Stomach smooth muscle (tissue), 2 donors: Measurements from ENCODE around the gene DNAH5.

Experiments used
- H3K27ac ChIP-seq: one replicate; pipeline ENCODE4 v1.7.0; 2013; ENCODE audit warnings: mild to moderate bottlenecking, low read length, inconsistent platforms
- H3K27me3 ChIP-seq, 2 donors: one replicate each; pipeline ENCODE4 v1.7.0; 2013; ENCODE audit warnings: low read length in 2 of 2; ENCODE audit not compliant: insufficient read depth in 2 of 2, control insufficient read depth in 1 of 2
- H3K36me3 ChIP-seq, 2 donors: one replicate each; pipeline ENCODE4 v1.7.0; 2013; ENCODE audit warnings: low read length in 2 of 2; ENCODE audit not compliant: control insufficient read depth in 2 of 2, insufficient read depth in 2 of 2
- H3K4me1 ChIP-seq: one replicate; pipeline ENCODE4 v1.7.0; 2013; ENCODE audit warnings: low read length; ENCODE audit not compliant: control insufficient read depth, insufficient read depth
- H3K4me3 ChIP-seq, 2 donors: one replicate each; pipeline ENCODE4 v1.7.0; 2013; ENCODE audit warnings: low read length in 2 of 2
- H3K9ac ChIP-seq, 2 donors: one replicate each; pipeline ENCODE4 v1.7.0; 2013; ENCODE audit warnings: low read length in 2 of 2, mild to moderate bottlenecking in 1 of 2
- H3K9me3 ChIP-seq, 2 donors: one replicate each; pipeline ENCODE4 v1.7.0; 2013; ENCODE audit warnings: low read length in 2 of 2; ENCODE audit not compliant: control insufficient read depth in 2 of 2
- donor health status: healthy.
- donor health status: Pancreatic carcinoma.

DNAH5 gene

DNA sequence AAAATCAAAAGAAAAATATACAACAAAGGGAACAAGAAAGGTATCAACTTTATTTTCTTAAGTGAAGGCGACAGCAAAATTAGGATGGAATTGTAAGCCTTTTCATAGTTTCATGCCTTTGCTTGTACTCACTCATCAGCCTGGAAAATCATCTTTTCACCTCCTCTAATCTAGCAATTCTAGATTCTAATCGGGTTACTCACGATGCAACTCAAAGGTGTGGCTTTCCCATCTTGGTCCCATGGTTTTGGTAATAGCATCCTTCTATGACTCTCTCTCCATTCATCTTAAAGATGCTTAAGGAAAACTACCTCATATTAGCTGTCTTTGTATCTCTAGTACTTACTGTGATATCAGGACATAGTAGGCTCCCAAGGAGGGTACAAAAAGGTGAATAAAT lies 30.5 kb downstream of the DNAH5 start:
- Histone ChIP-seq H3K27me3 (no peaks in the 10 kb centered on the region), H3K27ac (no peak overlapping the region), H3K4me3 (no peak overlapping the region), H3K9me3 (no peaks in the 10 kb centered on the region), H3K36me3 (no peaks in the 10 kb centered on the region), H3K4me1 (no peaks in the 10 kb centered on the region), H3K9ac (no peak overlapping the region)

DNA sequence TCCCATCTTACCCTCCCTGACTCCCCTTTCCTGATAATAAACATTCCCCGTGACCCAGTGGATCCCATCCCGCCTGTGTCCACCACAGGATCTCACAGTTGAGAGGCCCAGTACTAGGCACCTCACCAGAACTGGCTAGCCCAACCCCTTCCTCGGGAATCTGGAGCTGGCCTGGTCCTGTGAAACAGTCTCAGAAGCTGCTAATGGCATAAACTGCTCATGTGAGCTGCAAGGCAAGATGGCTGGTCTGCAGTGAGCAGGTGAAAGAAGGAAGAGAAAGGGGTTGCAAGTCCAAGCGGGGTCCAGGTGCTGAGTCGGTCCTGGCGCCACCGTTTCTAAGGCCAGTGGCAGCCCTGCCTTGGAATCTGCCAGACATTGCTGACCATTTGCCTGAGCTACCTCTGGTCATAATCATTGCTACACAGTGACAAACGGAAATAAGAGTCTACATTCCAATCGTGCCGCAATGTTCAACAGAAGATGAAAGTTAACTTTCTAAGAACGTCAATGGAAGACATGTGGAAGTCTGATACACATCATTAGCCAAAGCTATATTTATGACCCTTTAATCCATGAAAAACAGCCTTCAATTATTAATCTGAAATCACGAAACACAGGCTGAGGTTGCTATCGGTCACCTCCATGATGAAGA lies 33.7 kb downstream of the DNAH5 start:
- H3K4me3 ChIP-seq: no peak overlapping the region

DNA sequence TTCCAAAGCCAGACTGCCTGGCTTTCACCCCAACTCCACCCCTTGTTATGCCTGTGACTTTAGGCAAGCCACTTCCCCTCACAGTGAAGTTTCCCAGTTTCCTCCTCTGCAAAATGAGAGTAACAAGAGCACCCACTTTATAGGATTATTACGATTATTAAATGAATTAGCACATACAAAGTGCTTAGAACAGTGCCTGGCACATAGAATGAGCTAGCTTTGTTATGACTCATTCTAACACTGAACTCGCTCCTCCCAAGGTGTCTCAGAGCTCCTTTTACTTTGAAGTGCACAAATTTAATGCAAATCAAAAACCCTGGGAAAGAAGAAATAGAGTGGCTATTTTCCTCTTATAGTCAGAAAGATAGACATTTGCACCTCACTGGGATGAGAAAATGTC lies 34.3 kb downstream of the DNAH5 start:
- Histone ChIP-seq H3K4me3 (no peak overlapping the region), H3K27ac (no peak overlapping the region), H3K4me1 (no peaks in the 10 kb centered on the region), H3K9me3 (no peaks in the 10 kb centered on the region), H3K9ac (no peak overlapping the region), H3K27me3 (no peaks in the 10 kb centered on the region), H3K36me3 (no peaks in the 10 kb centered on the region)

More for the DNA sequence above, 33.7 kb downstream of the DNAH5 start:
- Histone ChIP-seq H3K9ac (no peak overlapping the region), H3K9me3 (no peaks in the 10 kb centered on the region), H3K27me3 (no peaks in the 10 kb centered on the region), H3K36me3 (no peaks in the 10 kb centered on the region), H3K4me1 (no peaks in the 10 kb centered on the region), H3K27ac (no peak overlapping the region)

- Histone ChIP-seq H3K4me3 (no peak overlapping the region), H3K27me3 (no peaks in the 10 kb centered on the region), H3K9ac (no peak overlapping the region), H3K4me1 (no peaks in the 10 kb centered on the region), H3K36me3 (no peaks in the 10 kb centered on the region), H3K27ac (no peak overlapping the region), H3K9me3 (no peaks in the 10 kb centered on the region)
Observed at GRCh38 chr5:13909271-13909670, 35.2 kb downstream of the DNAH5 start.

DNA sequence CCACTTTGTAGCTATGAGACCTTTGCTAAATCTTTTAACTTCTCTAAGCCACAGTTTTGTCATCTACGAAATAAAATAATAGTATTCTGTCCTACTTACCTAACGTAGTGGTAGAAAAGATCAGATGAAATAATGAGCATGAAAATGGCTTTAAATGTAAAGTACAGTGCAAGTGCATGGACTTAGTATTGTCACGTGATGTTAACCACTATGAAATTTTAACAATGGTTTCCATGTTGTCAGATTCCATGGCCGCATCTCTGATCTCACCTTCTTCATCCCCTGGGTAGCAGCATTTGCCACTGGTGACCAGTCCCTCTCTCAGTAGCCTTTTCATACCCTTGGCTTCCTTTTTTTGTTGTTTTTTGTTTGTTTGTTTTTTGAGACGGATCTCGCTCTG lies 45.9 kb downstream of the DNAH5 start:
- H3K36me3 ChIP-seq: no peaks in the 10 kb centered on the region
- no peaks in the 10 kb centered on the region for H3K4me1 ChIP-seq
- no peak overlapping the region for H3K4me3 ChIP-seq
- H3K9me3 ChIP-seq: no peaks in the 10 kb centered on the region
- H3K27me3 ChIP-seq: no peaks in the 10 kb centered on the region
- no peak overlapping the region for H3K9ac ChIP-seq
- no peak overlapping the region for H3K27ac ChIP-seq

DNA sequence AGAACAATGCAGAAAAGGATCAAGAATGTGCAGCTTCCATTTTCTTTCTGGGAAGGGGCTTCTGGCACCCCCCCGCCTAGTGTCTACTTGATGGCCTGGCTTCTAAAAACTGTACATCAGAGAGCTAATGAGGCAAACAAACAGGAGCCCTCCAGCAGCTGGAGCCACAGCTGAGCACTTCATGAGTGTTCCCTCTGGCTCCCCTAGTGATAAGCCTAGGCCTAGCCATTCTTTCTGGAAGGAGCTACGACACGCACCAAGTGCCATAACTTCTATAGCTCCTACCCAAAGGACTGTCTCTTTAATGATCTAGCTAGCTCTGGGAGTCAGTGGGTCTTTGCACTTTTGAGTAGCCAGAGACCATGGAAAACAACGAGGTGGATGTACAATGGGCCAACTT lies 66.1 kb downstream of the DNAH5 start:
- Histone ChIP-seq H3K27me3 (no peaks in the 10 kb centered on the region), H3K9ac (no peak overlapping the region), H3K36me3 (no peaks in the 10 kb centered on the region), H3K4me3 (no peak overlapping the region), H3K27ac (no peak overlapping the region), H3K9me3 (no peaks in the 10 kb centered on the region), H3K4me1 (no peaks in the 10 kb centered on the region)

DNA sequence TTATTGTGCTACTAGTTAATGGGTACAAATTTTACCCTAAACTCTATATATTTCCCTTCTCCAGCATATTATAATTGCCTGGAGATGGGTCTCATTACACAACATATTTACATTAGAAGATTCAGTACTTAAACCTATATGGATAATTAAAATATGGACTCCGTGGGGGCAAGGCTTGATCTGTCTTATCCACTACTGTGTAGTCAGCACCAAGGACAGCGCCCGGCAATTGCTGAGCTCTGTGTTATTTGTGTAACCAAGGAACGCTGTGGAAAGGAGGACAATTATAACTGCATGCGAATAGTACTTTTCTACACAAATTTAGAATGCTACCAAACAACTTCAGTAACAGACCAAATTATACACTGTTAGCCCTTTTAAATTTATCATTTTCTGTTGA lies 77.7 kb downstream of the DNAH5 start:
- Histone ChIP-seq H3K9me3 (peaks cover 0 to 3% of the 10 kb centered on the region in 2 donors), H3K4me1 (no peaks in the 10 kb centered on the region), H3K4me3 (no peak overlapping the region), H3K9ac (no peak overlapping the region), H3K27ac (no peak overlapping the region), H3K27me3 (no peaks in the 10 kb centered on the region), H3K36me3 (no peaks in the 10 kb centered on the region)

DNA sequence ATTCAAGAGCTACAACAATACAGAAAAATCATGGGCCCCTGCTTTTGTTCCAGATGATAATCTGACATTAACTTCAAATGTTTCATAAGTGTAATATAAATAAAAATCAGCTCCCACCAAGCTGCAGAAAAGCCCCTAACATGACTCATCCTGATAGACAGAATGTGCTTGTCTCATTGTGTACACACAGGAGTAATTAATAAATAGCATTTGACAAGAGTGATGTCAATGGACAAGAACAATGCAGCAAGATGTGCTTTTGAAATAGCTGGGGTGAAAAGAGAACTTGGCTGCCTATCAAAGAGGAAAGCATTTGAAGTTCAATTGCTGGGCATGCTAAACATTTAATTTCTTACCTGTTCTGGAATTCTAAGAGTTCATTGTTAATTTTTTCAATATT lies 79.2 kb downstream of the DNAH5 start:
- Histone ChIP-seq H3K9me3 (peaks cover 0 to 3% of the 10 kb centered on the region in 2 donors), H3K27me3 (no peaks in the 10 kb centered on the region), H3K9ac (no peak overlapping the region), H3K36me3 (no peaks in the 10 kb centered on the region), H3K4me1 (no peaks in the 10 kb centered on the region), H3K4me3 (no peak overlapping the region), H3K27ac (no peak overlapping the region)

DNA sequence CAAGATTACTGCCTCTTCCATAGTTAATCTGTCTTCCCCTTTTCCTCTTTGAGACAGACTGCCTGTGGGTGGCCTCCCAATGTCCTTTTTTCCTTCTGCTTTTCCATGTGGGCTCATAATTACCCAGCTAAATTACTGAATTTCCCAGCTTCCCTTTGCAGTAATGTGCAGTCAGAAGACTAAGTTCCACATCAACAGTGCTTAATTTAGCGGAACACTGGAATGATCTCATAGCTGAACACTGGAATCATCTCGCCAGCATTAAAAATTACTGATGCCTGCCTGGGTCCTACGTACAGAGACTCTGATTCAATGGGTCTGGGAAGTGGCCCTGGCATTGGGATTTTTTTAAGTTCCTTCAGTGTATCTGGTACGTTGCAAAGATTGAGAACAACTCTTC lies 84.3 kb downstream of the DNAH5 start:
- H3K9me3 ChIP-seq: peaks cover 0 to 3% of the 10 kb centered on the region in 2 donors
- H3K27me3 ChIP-seq: no peaks in the 10 kb centered on the region
- H3K4me3 ChIP-seq: no peak overlapping the region
- no peak overlapping the region for H3K27ac ChIP-seq
- no peaks in the 10 kb centered on the region for H3K4me1 ChIP-seq
- H3K36me3 ChIP-seq: no peaks in the 10 kb centered on the region
- H3K9ac ChIP-seq: no peak overlapping the region

- H3K27me3 ChIP-seq: no peaks in the 10 kb centered on the region
- H3K9me3 ChIP-seq: peaks cover 0 to 3% of the 10 kb centered on the region in 2 donors
- no peak overlapping the region for H3K27ac ChIP-seq
- no peak overlapping the region for H3K9ac ChIP-seq
- no peak overlapping the region for H3K4me3 ChIP-seq
- no peaks in the 10 kb centered on the region for H3K4me1 ChIP-seq
- H3K36me3 ChIP-seq: no peaks in the 10 kb centered on the region
Observed at GRCh38 chr5:13859270-13860065, 85.0 kb downstream of the DNAH5 start.

GRCh38 chr5:13843175-13843846 lies 101.2 kb downstream of the DNAH5 start:
- no peaks in the 10 kb centered on the region for H3K27me3 ChIP-seq
- no peaks in the 10 kb centered on the region for H3K36me3 ChIP-seq
- no peaks in the 10 kb centered on the region for H3K9me3 ChIP-seq
- no peaks in the 10 kb centered on the region for H3K4me1 ChIP-seq
- H3K27ac ChIP-seq: no peak overlapping the region
- no peak overlapping the region for H3K4me3 ChIP-seq
- H3K9ac ChIP-seq: no peak overlapping the region
